ENCODE data around the gene SURF2. TPM values are rescaled to one million over a fixed set of nuclear protein-coding genes. Genes with fewer than 3 reads are reported as not detected.

The SURF2 gene
- total RNA-seq, 1 experiment from 2014 or later: 23.0 TPM

- no peak for DNase-seq (ENCODE audit: low spot score)
Measured at GRCh38 chr9:133353548-133353947, 2.8 kb upstream of the SURF2 start.

GRCh38 chr9:133354766-133355165 is 1.6 kb upstream of the SURF2 start:
- DNase-seq (ENCODE audit: low spot score): no peak

GRCh38 chr9:133355881-133356357 is 431 bp upstream of the SURF2 start:
- DNase-seq (ENCODE audit: low spot score): no peak

- no peak for DNase-seq (ENCODE audit: low spot score)
Measured at GRCh38 chr9:133357656-133358055, 1.3 kb downstream of the SURF2 start.

GRCh38 chr9:133359399-133360175 is 3.2 kb downstream of the SURF2 start:
- DNase-seq (ENCODE audit: low spot score): no peak

GRCh38 chr9:133360400-133361393 is 4.3 kb downstream of the SURF2 start:
- no peak for DNase-seq (ENCODE audit: low spot score)

GRCh38 chr9:133361507-133362092 is 5.2 kb downstream of the SURF2 start:
- no peak for DNase-seq (ENCODE audit: low spot score)

GRCh38 chr9:133362359-133363044 is 6.2 kb downstream of the SURF2 start:
- no peak for DNase-seq (ENCODE audit: low spot score)

- DNase-seq (ENCODE audit: low spot score): no peak
Measured at GRCh38 chr9:133366435-133366834, 10.1 kb downstream of the SURF2 start.

- DNase-seq (ENCODE audit: low spot score): no peak
Measured at GRCh38 chr9:133367221-133367620, 10.9 kb downstream of the SURF2 start.

GRCh38 chr9:133367778-133368177 is 11.4 kb downstream of the SURF2 start:
- no peak for DNase-seq (ENCODE audit: low spot score)

GRCh38 chr9:133368249-133368881 is 12.0 kb downstream of the SURF2 start:
- DNase-seq (ENCODE audit: low spot score): no peak

- DNase-seq (ENCODE audit: low spot score): no peak
Measured at GRCh38 chr9:133369422-133369821, 13.1 kb downstream of the SURF2 start.

GRCh38 chr9:133369933-133370332 is 13.6 kb downstream of the SURF2 start:
- DNase-seq (ENCODE audit: low spot score): no peak

GRCh38 chr9:133370685-133371084 is 14.3 kb downstream of the SURF2 start:
- no peak for DNase-seq (ENCODE audit: low spot score)

- no peak for DNase-seq (ENCODE audit: low spot score)
Measured at GRCh38 chr9:133371261-133371711, 14.9 kb downstream of the SURF2 start.

- DNase-seq (ENCODE audit: low spot score): no peak
Measured at GRCh38 chr9:133372144-133372543, 15.8 kb downstream of the SURF2 start.

GRCh38 chr9:133374612-133375115 is 18.3 kb downstream of the SURF2 start:
- no peak for DNase-seq (ENCODE audit: low spot score)

- no peak for DNase-seq (ENCODE audit: low spot score)
Measured at GRCh38 chr9:133375116-133375723, 18.9 kb downstream of the SURF2 start.
